ENCODE data around the gene C6orf141.

C6orf141 gene

GRCh38 chr6:49540614-49541013 is 9.9 kb upstream of the C6orf141 start:
- no peak for DNase-seq

DNA sequence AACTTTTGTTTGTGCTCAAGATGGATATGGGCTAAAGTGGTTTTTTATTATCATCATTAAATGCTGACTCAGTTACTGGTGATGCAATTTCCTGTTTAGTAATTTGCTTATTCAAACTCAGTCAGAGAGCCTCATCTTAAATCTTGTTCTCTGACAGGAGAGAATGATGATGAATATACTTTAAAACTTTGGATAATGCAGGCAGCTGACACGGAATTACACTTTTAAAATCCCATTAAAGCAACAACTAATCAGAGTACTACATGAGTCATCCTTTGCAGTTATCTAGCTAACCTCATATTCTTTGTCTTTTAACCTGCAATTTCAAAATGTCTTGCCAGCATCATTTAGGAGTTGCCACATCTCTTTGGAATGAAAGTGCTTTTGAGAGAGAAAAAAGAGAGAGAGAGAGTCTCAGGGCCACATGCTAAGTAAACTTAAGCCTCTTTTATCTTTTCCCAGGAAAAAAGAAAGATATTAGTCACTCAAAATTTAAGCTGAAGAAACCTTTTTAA is 9.2 kb upstream of the C6orf141 start:
- no peak for DNase-seq

- no peak for DNase-seq
Observed at GRCh38 chr6:49541936-49542335, 8.5 kb upstream of the C6orf141 start.

GRCh38 chr6:49543087-49543858 is 7.2 kb upstream of the C6orf141 start:
- DNase-seq: no peak

- no peak for DNase-seq
Observed at GRCh38 chr6:49546331-49546730, 4.1 kb upstream of the C6orf141 start.

DNA sequence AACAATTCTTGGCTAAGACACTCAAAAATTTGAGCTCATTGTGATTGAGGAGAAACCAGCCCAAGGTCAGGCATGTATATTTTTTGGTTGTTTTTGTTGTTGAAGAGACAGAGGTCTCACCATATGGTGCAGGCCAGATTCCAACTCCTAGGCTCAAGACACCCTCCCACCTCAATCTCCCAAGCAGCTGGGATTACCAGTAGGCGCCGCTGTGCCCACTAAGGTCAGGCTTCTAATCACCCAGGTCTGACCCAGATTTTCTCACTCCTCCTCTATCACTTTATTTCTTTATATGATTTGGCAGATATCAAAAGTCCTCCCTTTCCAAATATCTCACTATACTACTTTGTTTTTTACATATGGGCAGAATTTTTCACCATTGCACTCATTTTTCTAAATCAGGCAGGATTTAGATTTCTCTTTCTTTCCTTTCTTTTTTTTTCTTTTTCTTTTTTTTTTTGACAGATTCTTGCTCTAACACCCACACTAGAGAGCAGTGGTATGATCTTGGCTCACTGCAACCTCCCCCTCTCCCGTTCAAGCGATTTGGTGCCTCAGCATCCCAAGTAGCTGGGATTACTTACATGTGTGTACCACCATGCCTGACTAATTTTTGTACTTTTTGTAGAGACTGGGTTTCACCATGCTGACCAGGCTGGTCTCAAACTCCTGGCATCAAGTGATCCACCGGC is 1.7 kb upstream of the C6orf141 start:
- DNase-seq: no peak

- no peak for DNase-seq
Observed at GRCh38 chr6:49549691-49550491, 577 bp upstream of the C6orf141 start.

GRCh38 chr6:49551078-49551865 is 804 bp downstream of the C6orf141 start:
- peak; percentile 18 for DNase-seq

- no peak for DNase-seq
Observed at GRCh38 chr6:49551866-49552129, 1.3 kb downstream of the C6orf141 start.

GRCh38 chr6:49552596-49552995 is 2.1 kb downstream of the C6orf141 start:
- DNase-seq: no peak

DNA sequence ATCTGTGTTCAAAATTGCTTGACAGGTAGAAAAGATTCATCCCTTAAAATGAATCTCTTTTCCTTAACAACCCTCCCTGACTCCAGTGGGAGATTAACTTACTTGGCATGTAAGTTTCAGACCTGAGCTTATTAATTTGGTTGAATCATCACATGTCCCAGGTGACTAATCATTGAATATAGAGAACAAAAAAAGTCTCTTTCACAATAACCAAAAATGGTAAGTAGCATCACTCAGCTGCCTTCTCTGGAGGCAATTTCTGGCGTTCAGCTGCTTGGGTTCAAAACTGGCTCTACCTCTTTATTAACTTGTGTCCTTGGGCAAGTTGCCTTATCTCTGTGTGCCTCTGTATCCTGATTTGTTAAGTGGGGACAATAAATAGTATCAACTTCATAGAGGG is 2.9 kb downstream of the C6orf141 start:
- DNase-seq: no peak

DNA sequence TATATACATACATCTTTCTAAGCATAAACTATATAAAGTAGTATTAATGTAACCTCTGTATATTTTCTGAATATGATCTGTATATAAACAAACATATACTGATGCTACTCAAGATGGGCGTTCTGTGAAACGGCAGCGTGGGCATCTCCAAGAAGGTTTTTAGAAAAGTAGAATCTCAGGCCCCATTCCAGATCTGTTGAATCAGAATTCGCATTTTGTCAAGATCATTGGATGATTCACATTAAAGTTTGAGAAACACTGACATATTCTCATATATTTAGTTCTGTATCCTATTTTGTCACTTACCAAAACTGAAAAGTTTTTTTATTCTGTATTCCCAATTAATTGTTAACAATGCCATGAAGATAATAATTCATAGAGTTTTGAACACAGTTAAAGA is 5.5 kb downstream of the C6orf141 start:
- DNase-seq: no peak

DNA sequence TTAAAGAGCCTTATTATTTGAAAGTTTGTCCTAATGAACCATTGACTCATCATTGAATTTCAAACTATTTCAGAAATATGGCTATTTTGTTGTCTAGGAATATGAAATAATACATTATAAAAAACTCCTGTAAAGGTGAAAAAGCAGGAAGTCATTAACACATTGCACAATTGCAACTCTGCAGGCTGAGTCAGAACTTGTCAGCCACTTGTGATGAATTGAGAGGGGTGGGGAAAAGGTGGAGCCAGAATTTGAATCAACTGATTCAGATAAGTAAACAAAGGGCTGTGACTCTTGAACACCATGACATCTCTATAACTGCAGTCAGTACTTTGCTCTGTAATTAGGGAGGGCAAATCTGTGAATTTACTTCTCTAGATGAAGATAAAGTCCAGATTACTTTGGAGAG is 6.0 kb downstream of the C6orf141 start:
- DNase-seq: peak; percentile 5

- DNase-seq: no peak
Observed at GRCh38 chr6:49557177-49557576, 6.7 kb downstream of the C6orf141 start.

DNA sequence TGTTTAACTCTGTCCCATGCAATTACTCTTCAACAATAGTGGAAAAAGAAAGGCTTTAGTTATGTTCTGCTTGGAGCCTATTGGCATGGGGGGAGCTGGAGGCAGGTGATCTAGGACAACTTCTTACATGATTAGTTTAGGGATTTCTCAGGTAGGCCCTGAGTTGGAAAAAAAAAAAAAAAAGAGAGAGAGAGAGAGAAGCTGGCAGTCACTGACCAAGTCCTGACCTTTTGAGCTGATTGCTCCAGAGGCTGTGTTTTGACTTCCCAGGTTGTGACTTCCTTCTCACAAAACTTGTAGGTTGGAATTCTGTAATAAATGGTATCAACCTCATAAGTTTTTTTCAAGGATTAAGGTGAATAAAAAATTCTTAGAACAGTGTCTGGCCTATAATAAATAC is 7.8 kb downstream of the C6orf141 start:
- no peak for DNase-seq

- no peak for DNase-seq
Observed at GRCh38 chr6:49563006-49563886, 12.8 kb downstream of the C6orf141 start.

- no peak for DNase-seq
Observed at GRCh38 chr6:49564552-49564951, 14.1 kb downstream of the C6orf141 start.

DNA sequence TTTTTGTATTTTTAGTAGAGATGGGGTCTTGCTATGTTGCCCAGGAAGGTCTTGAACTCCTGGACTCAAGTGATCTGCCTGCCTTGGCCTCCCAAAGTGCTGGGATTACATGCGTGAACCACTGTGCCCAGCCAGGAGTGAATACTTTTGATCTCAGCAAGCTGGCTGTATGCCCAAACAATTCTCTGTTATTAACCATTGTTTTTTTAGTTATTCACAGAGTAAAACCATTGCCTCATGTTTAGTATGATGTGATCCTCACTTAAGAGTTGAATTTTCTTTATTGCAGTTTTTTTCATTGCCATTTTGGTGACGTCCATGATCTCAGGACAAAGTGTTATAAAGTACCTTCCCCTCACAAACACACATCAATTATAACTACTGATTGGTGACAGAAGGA is 14.8 kb downstream of the C6orf141 start:
- DNase-seq: no peak

- DNase-seq: no peak
Observed at GRCh38 chr6:49565855-49566254, 15.4 kb downstream of the C6orf141 start.

- no peak for DNase-seq
Observed at GRCh38 chr6:49570474-49571079, 20.1 kb downstream of the C6orf141 start.

- DNase-seq: no peak
Observed at GRCh38 chr6:49576618-49577017, 26.1 kb downstream of the C6orf141 start.

All from NCI-H526 treated with DMSO at 0.1 percent for 48 hours (cell line).